Posterior vena cava (tissue), 2 donors: ENCODE data around the gene NTF4. TPM values are rescaled to one million over a fixed set of nuclear protein-coding genes. Genes with fewer than 3 reads are reported as not detected.

Experiments used
- DNase-seq: peaks from one replicate; pipeline ENCODE4 v3.0.0-alpha.2; 2020; ENCODE audit warnings: low spot score
- intact Hi-C, 2 donors: fragments of 100-400 bp; cut with DNase I; formaldehyde crosslinking; loops; one replicate each; pipeline versions ENCODE4 v1.14.1 to v1.14.2; 2022 to 2023
- long read RNA-seq, 2 donors: library from polyadenylated mRNA; unstranded; transcript quantifications; one replicate each; pipeline ENCODE4 v2.0.0, GENCODE V29; 2020 to 2021
- total RNA-seq, 2 donors: library from RNA; stranded (reverse); fragmentation: NEBNext Ultra II Directional; extraction: Animal tissue kit (Norgen Biotek cat#: 25700); gene quantifications; one replicate each; pipeline ENCODE4 v1.2.1, GENCODE V29; 2021
- donor health status: DM: yes; HTN: yes; CAD: no.
- donor health status: DM: yes; HTN: yes; CAD: no.

Gene NTF4
- not detected for total RNA-seq
- long read RNA-seq, donor 1, result 0 reads
- long read RNA-seq, donor 2, result 0 reads

GRCh38 chr19:49064768-49065611 lies at the start of gene NTF4:
NTF4 (minus strand) TSS chr19:49064818; CDS start chr19:49061997, 2,821 bp downstream.
- DNase-seq, result no peak
- intact Hi-C loops, result no loop called here

- DNase-seq, result no peak
- intact Hi-C loops, result no loop called here
Observed at GRCh38 chr19:49113762-49114629, 49.4 kb upstream of the NTF4 start, which contains the start of gene LIN7B. LIN7B (plus strand) TSS chr19:49114370; CDS start chr19:49114405, 35 bp downstream.

- intact Hi-C loops, result no loop called here
Observed at GRCh38 chr19:49111218-49111998, 46.8 kb upstream of the NTF4 start.

GRCh38 chr19:49110567-49110966 lies 45.9 kb upstream of the NTF4 start:
- DNase-seq, result no peak
- intact Hi-C loops, result no loop called here

More at GRCh38 chr19:49111218-49111998, 46.8 kb upstream of the NTF4 start:
- no peak for DNase-seq

GRCh38 chr19:49109569-49110233 lies 45.1 kb upstream of the NTF4 start:
- intact Hi-C loops, result loop anchor here in 1 of 2 donors (2.0 kb wide), 1 partner anchor 21 kb away; no protein-coding TSS in a partner anchor
- DNase-seq, result no peak

- intact Hi-C loops, result loop anchor here in 1 of 2 donors (2.0 kb wide), 1 partner anchor 22 kb away; no protein-coding TSS in a partner anchor
- DNase-seq, result no peak
Observed at GRCh38 chr19:49109051-49109450, 44.4 kb upstream of the NTF4 start.

GRCh38 chr19:49107625-49108459 lies 43.2 kb upstream of the NTF4 start:
- no peak for DNase-seq
- intact Hi-C loops, result loop anchor here in 1 of 2 donors (2.0 kb wide), 1 partner anchor 23 kb away; no protein-coding TSS in a partner anchor

- DNase-seq, result no peak
- intact Hi-C loops, result no loop called here
Observed at GRCh38 chr19:49106648-49107135, 42.1 kb upstream of the NTF4 start.

- no peak for DNase-seq
- intact Hi-C loops, result no loop called here
Observed at GRCh38 chr19:49104229-49104864, 39.7 kb upstream of the NTF4 start.

- no peak for DNase-seq
- intact Hi-C loops, result no loop called here
Observed at GRCh38 chr19:49103331-49104085, 38.9 kb upstream of the NTF4 start.

GRCh38 chr19:49102303-49102702 lies 37.7 kb upstream of the NTF4 start:
- intact Hi-C loops, result no loop called here
- DNase-seq, result no peak

- intact Hi-C loops, result no loop called here
- DNase-seq, result no peak
Observed at GRCh38 chr19:49101160-49101559, 36.5 kb upstream of the NTF4 start.

GRCh38 chr19:49098795-49099194 lies 34.2 kb upstream of the NTF4 start:
- intact Hi-C loops, result loop anchor here in 1 of 2 donors (5.0 kb wide), 1 partner anchor 104 kb away; no protein-coding TSS in a partner anchor
- DNase-seq, result no peak

- intact Hi-C loops, result loop anchor here in 1 of 2 donors (5.0 kb wide), 1 partner anchor 105 kb away; no protein-coding TSS in a partner anchor
- DNase-seq, result no peak
Observed at GRCh38 chr19:49097453-49098288, 33.1 kb upstream of the NTF4 start.
